Measurements from ENCODE around the gene BZW2. TPM values are rescaled to one million over a fixed set of nuclear protein-coding genes. Genes with fewer than 3 reads are reported as not detected.

BZW2 gene
- polyA plus RNA-seq, 1 donor (not counting 4 experiments of a cell fraction or from before 2014, with no cell fraction given) = 65.7 TPM

DNA sequence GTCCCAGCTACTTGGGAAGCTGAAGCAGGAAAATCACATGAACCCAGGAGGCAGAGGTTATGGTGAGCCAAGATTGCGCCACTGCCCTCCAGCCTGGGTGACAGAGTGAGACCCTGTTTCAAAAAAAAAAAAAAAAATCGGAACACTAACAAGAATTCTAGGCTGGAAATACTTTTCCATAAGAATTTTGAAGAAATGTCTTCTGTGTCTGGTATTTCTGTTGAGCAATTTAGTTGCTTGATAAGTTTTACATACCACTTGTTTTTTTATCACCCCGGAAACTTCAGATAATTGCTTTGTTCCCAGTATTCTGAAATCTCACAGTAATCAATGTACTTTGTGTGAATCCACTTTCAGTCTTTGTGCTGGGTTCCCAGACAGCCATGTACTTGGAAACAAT is 25.8 kb downstream of the BZW2 start:
- H3K27ac ChIP-seq (ENCODE audit: control insufficient read depth, insufficient read depth, low read length) = no peak overlapping the region
- H3K9ac ChIP-seq (ENCODE audit: control insufficient read depth, extremely low read depth, insufficient read depth, low read length) = no peak overlapping the region
- H3K4me3 ChIP-seq (ENCODE audit: control insufficient read depth in 2 of 3, extremely low read depth in 1 of 3, insufficient read depth in 2 of 3, low read depth in 1 of 3, low read length in 3 of 3) = no peak overlapping the region
- no peaks in the 10 kb centered on the region for H3K27me3 ChIP-seq (ENCODE audit: control insufficient read depth, extremely low read depth, insufficient read depth, low read length)
- no peak for TF ChIP-seq EZH2 (IDR thresholded peaks at IDR 0.05; ENCODE audit: low read length)
- TF ChIP-seq, protein P1, sequence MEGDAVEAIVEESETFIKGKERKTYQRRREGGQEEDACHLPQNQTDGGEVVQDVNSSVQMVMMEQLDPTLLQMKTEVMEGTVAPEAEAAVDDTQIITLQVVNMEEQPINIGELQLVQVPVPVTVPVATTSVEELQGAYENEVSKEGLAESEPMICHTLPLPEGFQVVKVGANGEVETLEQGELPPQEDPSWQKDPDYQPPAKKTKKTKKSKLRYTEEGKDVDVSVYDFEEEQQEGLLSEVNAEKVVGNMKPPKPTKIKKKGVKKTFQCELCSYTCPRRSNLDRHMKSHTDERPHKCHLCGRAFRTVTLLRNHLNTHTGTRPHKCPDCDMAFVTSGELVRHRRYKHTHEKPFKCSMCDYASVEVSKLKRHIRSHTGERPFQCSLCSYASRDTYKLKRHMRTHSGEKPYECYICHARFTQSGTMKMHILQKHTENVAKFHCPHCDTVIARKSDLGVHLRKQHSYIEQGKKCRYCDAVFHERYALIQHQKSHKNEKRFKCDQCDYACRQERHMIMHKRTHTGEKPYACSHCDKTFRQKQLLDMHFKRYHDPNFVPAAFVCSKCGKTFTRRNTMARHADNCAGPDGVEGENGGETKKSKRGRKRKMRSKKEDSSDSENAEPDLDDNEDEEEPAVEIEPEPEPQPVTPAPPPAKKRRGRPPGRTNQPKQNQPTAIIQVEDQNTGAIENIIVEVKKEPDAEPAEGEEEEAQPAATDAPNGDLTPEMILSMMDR (optimal IDR thresholded peaks at IDR 0.05 in 1 of 3, IDR thresholded peaks at IDR 0.05 in 1 of 3, conservative IDR thresholded peaks at IDR 0.05 in 1 of 3; ENCODE audit: extremely low read depth in 1 of 3, insufficient read depth in 2 of 3, low read length in 3 of 3) = no peak
- no peak overlapping the region for H3K4me2 ChIP-seq (ENCODE audit: control insufficient read depth, extremely low read depth, insufficient read depth, low read depth, low read length)
- no peak overlapping the region for H2AFZ ChIP-seq (ENCODE audit: control insufficient read depth, low read length)
- peaks cover 41% of the 10 kb centered on the region for H3K79me2 ChIP-seq (ENCODE audit: control insufficient read depth, insufficient read depth, low read length)
- peaks cover 29% of the 10 kb centered on the region for H3K4me1 ChIP-seq (ENCODE audit: control insufficient read depth, extremely low read depth, insufficient read depth, low read length)
- no peak for FAIRE-seq
- H3K9me1 ChIP-seq (ENCODE audit: control insufficient read depth, extremely low read depth, insufficient read depth, low read length) = no peaks in the 10 kb centered on the region
- peaks cover 3 to 6% of the 10 kb centered on the region in 2 experiments for H3K36me3 ChIP-seq (ENCODE audit: control insufficient read depth in 2 of 2, extremely low read depth in 1 of 2, insufficient read depth in 2 of 2, low read length in 2 of 2)
- dilution Hi-C loops (cut with MboI; ENCODE audit: extremely low pct_ligation_motif_present, low sequenced_read_pairs) = no loop called here
- no peaks in the 10 kb centered on the region for H3K9me3 ChIP-seq (ENCODE audit: control insufficient read depth, low read depth, low read length)
- no peaks in the 10 kb centered on the region for H4K20me1 ChIP-seq (ENCODE audit: control insufficient read depth, extremely low read depth, insufficient read depth, low read length)
- no peak for DNase-seq (ENCODE audit: low read depth, low spot score)

GRCh38 chr7:16675277-16675676 is 29.3 kb downstream of the BZW2 start:
- H3K27ac ChIP-seq (ENCODE audit: control insufficient read depth, insufficient read depth, low read length) = no peak overlapping the region
- dilution Hi-C loops (cut with MboI; ENCODE audit: extremely low pct_ligation_motif_present, low sequenced_read_pairs) = no loop called here
- FAIRE-seq (no peak), DNase-seq (ENCODE audit: low read depth, low spot score) (no peak)
- H2AFZ ChIP-seq (ENCODE audit: control insufficient read depth, low read length) = no peak overlapping the region
- TF ChIP-seq, protein P1 (optimal IDR thresholded peaks at IDR 0.05 in 1 of 3, IDR thresholded peaks at IDR 0.05 in 1 of 3, conservative IDR thresholded peaks at IDR 0.05 in 1 of 3; ENCODE audit: extremely low read depth in 1 of 3, insufficient read depth in 2 of 3, low read length in 3 of 3) = no peak
- TF ChIP-seq EZH2 (IDR thresholded peaks at IDR 0.05; ENCODE audit: low read length) = no peak
- no peak overlapping the region for H3K4me2 ChIP-seq (ENCODE audit: control insufficient read depth, extremely low read depth, insufficient read depth, low read depth, low read length)
- no peaks in the 10 kb centered on the region for H3K27me3 ChIP-seq (ENCODE audit: control insufficient read depth, extremely low read depth, insufficient read depth, low read length)
- H3K9me3 ChIP-seq (ENCODE audit: control insufficient read depth, low read depth, low read length) = no peaks in the 10 kb centered on the region
- H4K20me1 ChIP-seq (ENCODE audit: control insufficient read depth, extremely low read depth, insufficient read depth, low read length) = no peaks in the 10 kb centered on the region
- no peaks in the 10 kb centered on the region for H3K9me1 ChIP-seq (ENCODE audit: control insufficient read depth, extremely low read depth, insufficient read depth, low read length)
- H3K4me1 ChIP-seq (ENCODE audit: control insufficient read depth, extremely low read depth, insufficient read depth, low read length) = no peaks in the 10 kb centered on the region
- peaks cover 5 to 11% of the 10 kb centered on the region in 2 experiments for H3K36me3 ChIP-seq (ENCODE audit: control insufficient read depth in 2 of 2, extremely low read depth in 1 of 2, insufficient read depth in 2 of 2, low read length in 2 of 2)
- no peak overlapping the region for H3K9ac ChIP-seq (ENCODE audit: control insufficient read depth, extremely low read depth, insufficient read depth, low read length)
- peaks cover 29% of the 10 kb centered on the region for H3K79me2 ChIP-seq (ENCODE audit: control insufficient read depth, insufficient read depth, low read length)
- H3K4me3 ChIP-seq (ENCODE audit: control insufficient read depth in 2 of 3, extremely low read depth in 1 of 3, insufficient read depth in 2 of 3, low read depth in 1 of 3, low read length in 3 of 3) = no peak overlapping the region
